Femur (tissue), 1 donor: ENCODE data around the gene CDH9.

Experiments
- DNase-seq: peaks from one replicate; pipeline ENCODE4 v3.0.0-alpha.2; 2017

Gene CDH9, protein sequence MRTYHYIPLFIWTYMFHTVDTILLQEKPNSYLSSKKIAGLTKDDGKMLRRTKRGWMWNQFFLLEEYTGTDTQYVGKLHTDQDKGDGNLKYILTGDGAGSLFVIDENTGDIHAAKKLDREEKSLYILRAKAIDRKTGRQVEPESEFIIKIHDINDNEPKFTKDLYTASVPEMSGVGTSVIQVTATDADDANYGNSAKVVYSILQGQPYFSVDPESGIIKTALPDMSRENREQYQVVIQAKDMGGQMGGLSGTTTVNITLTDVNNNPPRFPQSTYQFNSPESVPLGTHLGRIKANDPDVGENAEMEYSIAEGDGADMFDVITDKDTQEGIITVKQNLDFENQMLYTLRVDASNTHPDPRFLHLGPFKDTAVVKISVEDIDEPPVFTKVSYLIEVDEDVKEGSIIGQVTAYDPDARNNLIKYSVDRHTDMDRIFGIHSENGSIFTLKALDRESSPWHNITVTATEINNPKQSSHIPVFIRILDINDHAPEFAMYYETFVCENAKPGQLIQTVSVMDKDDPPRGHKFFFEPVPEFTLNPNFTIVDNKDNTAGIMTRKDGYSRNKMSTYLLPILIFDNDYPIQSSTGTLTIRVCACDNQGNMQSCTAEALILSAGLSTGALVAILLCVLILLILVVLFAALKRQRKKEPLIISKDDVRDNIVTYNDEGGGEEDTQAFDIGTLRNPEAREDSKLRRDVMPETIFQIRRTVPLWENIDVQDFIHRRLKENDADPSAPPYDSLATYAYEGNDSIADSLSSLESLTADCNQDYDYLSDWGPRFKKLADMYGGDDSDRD

DNA sequence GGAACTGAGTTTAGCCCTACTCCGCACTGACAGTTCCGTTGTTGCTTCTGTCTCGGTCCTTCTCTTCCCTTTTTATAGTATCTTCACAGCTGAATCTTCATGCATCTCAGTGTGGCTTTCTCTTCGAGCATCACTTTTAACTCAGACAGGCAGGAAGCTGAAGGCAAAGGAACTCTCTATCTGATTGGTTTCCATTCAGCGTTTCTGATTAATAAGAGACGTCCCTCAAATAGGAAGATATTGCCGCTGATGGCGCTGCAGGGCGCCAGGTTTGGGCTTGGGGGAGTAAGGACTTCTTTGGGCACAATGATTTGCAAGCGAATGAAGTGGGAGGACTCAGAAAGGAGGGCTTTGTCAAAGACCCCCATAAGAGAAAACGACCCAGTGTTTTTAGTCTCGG, at the start of gene CDH9:
CDH9 (minus strand) TSS at position 111 of the 400 bp plus-strand sequence. CDS start 50,253 bp downstream, outside the sequence.
- DNase-seq: no peak

DNA sequence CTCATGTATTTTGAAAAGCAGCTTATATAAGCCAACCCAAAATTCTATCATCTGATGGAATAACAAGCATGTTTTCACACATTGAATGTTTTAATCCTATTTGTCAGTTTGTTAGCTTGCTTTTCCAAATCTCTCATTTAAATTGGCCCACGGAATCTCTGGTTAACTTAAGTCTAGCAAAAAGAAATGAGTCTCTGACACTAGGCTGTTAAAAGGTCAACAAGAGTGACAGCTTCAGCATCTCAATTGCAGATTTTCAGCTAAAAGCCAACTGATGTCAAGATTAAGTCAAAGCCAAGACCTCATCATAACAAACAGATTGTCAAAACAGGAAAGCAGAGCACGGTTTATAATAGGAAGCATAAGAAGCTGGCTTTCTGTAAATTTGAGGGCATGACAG, 49.4 kb upstream of the CDH9 start:
- DNase-seq: no peak

DNA sequence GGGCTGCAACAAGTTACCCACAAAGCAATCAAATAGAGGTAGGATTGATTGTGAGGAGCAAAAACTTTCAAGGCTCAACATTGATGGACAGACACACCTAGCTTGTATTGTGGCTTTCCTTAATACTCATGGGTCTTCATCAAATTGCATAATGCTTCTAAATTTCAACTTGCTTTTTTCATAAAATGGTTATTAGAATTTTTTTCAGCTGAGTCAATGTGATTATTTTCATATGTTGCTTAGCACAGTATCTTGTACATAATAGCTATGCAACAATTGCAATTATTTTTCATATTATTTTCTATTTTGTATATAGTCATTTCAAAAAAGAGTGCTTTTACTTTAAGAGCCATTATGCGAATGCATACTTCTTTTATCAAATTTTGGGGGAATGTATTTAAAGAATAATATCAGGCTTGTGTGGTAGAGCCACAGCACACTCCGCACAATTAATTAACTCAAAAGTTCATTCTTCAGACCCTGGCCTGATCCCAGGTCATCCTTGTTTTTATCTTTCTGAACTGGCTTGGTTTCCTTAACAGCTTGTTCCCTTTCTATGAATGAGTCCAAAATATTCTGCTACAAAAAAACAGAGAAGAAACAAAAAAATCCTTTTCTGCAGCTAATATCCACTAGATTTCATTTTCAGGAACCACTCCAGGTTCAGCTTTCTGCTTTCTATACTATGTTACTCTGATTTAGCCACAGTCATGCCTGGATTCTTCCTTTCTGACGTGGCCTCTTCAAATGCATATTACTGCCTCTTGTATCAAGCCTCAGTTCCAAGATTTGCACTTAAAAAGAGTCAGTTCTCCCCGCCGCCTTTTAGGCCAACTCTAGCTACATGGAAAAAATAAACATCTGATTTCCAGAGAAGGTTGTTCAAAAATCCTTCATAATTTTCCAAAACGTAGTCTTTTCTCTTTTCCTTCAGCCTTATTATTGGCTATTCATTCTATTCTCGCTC, 45.3 kb upstream of the CDH9 start:
- DNase-seq: no peak

DNA sequence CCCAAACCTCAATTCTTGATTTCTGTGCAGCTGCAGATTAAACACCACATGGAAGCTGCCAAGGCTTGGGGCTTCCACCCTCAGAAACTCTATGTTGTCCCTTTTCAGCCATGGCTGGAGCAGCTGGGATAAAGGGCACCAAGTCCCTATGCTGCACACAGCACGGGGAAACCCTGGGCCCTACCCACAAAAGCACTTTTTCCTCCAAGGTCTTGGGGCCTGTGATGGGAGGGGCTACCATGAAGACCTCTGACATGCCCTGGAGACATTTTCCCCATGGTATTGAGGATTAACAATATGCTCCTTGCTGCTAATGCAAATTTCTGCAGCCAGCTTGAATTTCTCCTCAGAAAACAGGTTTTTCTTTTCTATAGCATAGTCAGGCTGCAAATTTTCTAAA, 41.8 kb upstream of the CDH9 start:
- no peak for DNase-seq

DNA sequence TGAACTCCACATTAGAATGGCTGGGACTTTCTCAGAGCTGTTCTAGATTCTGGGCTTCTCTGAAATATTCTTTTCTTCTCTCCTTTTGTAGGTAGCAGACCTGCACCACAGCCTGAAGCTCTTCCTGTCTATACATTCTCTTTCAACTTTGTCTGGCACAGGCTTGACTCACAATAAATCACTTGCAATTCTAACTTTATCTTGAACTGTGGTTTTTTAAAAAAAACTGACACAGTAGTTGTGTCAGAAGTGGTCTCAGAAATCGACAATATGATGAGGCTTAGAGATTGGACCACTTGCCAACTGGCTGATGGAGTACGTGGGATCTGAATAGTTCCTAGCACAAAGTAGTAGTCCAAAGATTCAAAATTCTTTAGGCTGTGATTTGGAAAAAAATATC, 24.1 kb upstream of the CDH9 start:
- no peak for DNase-seq

DNA sequence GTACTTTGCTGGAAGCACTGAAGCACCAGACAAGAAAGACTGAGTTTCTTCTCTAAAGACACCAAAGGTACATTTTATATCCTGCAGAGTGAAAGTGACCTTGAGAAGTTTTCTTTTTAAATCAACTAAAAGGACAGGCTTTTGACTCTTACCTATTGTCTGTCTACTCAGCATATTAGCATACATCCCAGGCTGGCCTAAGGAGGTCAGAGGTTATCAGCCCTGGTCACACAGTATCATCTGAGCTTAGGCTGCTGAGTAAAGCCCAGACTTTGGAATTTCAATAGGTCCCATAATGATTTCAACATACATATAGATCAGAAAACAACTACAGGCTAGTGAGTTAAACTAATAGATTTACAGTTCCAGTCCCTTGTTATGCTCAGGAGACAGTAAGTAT, 10.1 kb upstream of the CDH9 start:
- no peak for DNase-seq

DNA sequence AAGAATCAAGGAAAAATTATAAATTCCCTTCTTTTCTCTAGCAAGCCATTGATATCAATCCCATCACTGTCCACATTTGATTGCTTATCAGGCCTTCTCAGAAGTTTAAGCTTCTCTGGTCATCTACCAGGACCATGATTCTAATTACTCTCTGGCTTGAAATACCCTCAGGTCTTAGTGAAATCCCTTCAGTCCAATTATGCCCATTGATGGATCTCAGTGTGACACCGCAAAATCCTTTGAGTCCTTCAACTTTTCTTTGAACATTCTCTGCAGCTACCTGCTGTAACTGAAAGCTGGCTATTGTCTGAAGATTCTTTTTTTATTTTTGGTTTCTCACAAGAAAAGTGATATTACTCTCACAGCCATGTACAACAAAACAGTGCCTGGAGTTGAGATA, 3.0 kb upstream of the CDH9 start:
- DNase-seq: no peak

DNA sequence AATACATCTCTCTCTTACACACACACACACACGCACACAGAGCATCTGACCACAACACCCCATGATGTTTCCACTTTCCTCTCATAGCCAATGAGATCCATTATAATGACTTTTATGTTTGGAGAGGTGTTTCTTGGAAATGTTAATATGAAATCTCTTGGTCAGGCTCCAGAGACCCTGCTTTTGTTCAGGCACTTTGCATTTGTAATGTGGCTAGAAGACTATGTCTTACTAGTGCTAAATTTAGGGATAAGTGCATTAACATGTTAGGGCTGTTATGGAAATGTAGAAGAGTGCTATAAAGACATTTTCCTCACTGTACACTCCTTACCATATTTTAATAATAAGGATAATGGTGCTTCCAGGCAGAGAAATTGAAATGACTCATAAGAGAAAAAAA, 3.8 kb downstream of the CDH9 start:
- no peak for DNase-seq

DNA sequence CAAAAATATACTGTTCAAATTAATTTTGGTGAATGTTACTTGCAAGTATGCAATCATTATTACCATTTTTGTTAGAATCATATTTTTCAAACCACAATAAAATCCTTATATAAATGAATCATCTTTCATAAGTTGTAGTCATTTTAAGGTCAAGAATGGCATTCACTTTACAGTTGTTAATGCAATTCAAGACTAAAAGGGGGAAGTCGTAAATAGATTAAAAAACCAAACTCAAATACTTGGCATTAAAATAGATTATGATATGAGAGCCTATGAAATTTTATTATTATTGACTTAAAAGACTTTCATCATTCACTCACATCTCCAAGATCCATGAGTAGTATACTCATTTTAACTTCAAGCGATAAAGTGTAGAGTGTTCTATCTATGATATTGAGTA, 11.6 kb downstream of the CDH9 start:
- DNase-seq: no peak

DNA sequence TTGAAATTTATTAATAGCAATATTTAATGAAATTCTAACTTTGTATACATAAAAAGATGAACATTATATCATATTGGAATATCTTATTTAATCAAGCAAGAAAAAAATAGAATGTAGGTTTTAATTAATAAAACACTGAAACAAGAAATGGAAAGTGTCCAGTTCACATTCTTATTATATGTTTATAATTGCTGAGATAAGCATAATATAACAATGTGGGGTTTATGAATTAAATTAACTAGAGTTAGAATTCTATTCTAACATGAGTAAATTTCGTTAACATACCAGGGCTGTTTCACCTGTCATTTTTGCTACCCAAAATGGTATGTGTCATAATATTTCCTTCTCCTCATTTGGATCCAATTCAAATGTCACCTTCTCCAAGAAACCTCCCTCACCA, 12.3 kb downstream of the CDH9 start:
- no peak for DNase-seq

DNA sequence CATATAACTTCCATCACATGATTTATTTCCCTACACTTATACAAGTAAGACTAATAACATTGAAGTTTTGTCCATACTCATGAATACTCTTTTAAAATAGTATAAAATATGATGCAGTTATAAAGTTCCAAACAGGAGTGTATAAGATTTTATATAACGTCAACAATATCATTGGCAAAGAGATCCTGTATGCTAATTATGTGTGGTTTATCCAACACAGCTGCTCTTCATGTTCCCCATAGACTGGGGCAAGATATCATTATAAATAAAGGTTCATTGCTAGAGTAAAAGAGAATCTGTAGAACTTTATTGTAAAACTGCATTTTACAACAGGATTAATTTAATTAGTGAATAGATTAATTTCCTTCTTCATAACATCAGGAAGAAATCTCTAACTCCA, 16.9 kb downstream of the CDH9 start:
- DNase-seq: no peak

DNA sequence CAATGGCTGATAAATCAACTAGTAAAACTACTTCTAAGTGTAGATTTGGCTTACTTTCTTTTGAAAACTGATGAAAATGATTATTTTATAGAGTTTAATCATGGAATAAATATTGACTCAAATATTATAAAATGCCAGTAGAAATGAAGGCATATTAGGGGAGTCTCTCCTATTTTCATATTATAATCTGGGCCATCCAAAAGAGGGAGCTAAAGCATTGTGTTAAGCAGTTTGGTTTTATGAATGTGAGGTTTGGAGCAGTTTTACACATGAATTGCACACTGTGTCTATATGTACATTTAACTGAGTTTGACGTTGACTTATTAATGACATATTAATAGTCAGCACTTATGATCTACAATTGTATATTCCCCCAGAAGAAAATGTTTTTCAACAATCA, 17.4 kb downstream of the CDH9 start:
- no peak for DNase-seq

DNA sequence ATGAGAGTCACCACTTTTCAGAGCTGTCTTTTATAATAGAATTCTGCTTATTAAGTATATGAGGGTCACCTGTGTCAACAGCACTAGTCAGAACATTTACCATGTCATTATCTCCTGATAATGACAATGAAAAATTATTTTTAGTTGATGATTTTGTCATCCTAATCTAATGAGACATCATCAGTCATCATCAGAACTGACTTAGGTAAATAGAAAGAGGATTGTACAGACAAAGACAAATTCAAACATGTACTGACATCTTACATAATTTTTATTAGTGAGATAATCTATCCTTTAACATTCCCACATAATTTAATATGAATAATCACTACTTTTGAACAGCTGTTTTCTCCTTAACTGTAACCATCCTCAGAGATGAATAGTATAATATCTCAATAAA, 22.6 kb downstream of the CDH9 start:
- no peak for DNase-seq

DNA sequence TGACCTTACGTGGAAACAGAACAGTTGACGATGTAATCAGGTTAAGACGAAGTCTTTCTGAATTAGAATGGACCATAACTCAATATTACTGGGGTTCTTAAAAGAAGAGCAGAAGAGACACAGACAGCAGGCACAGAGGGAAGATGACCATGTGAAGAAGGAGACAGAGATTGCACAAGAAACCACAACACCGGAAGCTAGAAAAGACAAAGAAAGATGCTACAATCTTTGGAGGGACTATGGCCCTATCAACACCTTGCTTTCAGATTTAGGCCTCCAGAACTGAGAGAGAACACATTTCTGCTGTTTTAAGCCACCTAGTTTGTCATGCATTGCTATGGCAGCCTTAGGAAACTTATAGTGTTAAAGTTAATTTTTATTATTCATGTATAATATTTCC, 27.1 kb downstream of the CDH9 start:
- no peak for DNase-seq

DNA sequence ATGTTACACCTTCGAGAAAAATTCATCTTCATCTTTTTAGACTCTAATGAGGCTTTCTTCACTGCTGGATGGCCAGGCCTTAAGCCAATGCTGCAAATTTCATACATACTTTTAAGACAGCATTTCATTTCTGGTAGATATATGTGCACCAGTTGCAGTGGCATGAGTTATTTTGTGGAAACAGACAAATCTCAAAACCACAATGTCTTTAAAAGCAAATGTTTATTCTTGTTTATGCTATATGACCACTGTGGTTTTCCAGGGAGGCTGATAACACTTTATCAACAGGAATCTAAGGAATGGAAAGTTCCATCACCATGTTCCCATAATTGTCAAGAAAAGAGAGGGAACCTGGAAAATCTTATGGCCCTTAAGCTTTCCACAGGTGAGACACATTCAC, 27.7 kb downstream of the CDH9 start:
- no peak for DNase-seq

DNA sequence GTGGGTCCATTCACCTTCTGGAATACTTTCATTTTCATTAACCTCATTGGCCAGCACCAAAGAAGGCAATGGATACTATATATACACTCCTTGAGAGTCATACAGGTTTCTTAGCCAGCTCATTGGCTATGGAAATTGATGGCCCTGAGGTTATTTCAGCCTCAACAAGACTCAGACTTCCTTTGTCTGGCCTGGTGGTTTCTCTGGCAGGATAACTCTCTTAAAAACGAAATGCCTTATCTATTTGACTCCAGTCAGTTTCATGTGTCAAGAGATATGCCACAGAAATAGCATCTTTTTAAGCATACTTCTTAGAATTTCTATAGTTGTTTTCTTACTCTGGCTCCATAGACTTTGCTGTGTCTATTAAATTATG, 28.9 kb downstream of the CDH9 start:
- no peak for DNase-seq

DNA sequence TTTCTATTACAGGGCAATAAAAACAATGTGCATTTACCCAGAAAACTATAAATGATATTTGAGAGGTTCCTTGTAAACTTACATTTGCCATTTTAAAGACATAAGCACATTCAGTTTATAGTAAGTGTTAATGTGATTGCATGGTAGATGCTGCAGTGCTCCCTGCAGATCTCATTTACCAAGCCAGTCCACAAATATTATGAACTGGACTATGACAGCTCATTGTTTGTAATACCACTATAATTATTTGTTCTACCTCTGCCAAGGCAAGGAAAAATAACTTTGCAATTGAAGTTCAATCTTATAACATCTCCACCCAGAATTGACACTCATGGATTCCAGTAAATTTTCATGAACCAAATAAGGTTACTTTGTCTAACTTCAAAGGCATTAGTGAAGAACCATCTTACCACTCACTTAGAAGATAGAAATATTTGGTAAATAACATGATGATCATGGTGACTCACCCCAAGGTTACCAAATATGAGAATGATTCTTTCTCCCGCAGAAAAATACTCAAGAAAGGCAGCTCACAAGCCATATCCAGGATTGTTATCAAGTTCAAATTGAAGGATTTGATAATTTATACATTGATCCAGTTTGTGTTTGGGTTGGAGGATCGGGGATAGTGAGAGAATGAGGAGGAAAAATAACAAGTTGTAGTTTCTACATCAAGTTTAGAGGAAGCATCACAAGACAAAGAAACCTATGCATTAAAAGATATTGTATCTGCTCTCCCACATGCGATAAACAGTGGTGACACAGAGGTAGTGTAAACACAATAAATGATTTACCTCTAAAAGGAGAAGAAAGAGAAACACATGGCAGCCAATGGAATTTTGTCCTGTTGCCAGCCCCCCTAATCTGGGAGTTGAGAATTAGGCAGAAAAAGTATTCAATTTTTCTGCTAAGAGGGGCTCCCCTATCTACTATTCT, 29.5 kb downstream of the CDH9 start:
- DNase-seq: no peak

DNA sequence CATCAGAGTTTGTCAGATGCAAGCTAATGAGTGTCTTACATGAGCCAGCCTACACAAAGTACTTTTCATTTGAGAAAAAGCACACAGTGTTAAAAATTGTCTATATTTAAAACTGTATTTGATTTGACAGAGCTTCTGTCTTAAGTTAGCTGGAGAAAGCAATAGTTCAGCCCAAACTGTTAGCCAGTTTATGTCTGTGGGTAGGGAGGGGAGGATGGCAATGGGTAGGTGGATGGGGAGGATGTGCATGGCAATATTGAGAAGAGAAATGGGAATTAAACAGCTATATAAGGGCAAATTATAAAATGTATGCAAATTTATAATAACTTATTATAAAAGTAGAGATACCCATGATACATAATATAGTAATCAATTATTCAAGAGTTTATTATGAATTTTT, 31.3 kb downstream of the CDH9 start:
- no peak for DNase-seq

DNA sequence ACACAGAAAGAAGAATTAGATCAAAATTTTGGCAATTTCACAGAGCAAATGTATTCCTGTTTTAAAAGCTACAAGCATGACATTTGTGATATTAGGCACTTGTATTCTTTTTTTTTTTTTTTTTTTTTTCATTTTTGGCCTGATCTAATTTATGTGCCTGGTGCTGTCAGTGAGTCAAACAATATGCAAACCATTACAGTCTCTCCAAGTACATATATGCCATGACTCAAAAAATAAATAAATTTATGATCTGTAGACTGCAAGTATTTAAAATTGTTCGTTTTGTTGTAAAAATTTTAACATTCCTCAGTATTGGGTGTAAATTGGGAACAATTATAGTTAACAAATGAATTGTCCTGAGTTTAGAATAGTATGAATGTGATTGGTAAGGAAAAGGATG, 51.4 kb downstream of the CDH9 start:
- DNase-seq: no peak

DNA sequence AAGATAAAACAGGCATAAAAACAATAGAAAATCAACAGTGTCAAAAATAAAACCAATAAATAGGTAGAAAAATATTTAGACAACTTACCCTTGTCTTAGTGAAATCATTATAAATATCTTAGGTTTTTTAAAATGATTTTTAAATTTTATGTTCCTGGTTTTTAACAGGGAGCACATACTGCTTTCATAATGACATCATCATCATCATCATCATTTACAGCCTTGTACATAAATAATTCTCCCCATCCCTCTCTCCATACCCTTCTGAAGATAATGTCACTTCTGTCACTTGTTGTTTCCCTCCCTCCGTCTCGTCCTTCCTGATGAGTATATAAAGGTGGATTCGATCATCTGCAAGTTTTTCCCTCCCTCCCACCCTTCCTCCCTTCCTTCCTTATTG, 56.6 kb downstream of the CDH9 start:
- DNase-seq: no peak

DNA sequence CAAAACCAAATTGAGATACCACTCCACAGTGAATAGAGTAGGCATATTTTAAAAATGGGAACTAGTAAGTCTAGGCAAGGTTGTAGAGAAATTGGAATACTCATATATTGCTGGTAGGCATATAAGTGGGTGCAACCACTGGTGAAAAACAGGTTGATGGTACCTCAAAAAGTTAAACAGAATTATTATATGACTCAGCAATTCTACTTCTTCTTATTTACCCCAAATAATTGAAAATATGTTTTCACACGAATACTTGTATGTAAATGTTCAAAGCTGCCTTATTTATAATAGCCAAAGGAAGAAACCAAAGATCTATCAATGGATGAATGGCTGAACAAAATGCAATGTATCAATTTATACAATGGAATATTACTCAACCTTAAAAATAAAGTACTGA, 79.1 kb downstream of the CDH9 start:
- no peak for DNase-seq

DNA sequence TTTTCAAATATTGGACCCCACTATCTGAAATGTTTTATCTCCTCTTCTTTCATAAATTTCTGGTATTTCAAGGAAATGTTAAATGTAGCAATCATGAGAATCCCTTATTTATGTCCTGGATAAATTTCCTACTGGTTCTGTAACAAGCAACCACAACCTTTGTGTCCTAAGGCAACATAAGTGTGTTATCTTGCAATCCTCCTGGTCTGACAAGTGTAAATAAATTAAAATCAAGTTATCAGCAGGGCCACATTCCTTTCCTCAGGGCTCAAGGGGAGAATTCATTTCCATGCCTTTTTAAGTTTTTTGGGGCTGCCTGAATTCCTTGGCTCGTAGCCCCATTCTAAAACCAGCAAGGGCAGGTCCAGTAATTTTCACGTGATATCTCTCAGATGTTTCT, 83.2 kb downstream of the CDH9 start:
- DNase-seq: no peak
